COLO829 (cell line): Measurements from ENCODE around the gene F2RL1.
A peak's percentile ranks its signal among the peaks of the same experiment; 100 is the strongest.
"Not testable (repeated sequence)": the region's sequence is repeated elsewhere in the genome, so short reads cannot be mapped to it uniquely, and the experiment has no call there.

Experiments
- DNase-seq: peaks from one replicate; pipeline ENCODE4 v3.0.0; 2012; ENCODE audit warnings: low spot score

The F2RL1 gene

DNA sequence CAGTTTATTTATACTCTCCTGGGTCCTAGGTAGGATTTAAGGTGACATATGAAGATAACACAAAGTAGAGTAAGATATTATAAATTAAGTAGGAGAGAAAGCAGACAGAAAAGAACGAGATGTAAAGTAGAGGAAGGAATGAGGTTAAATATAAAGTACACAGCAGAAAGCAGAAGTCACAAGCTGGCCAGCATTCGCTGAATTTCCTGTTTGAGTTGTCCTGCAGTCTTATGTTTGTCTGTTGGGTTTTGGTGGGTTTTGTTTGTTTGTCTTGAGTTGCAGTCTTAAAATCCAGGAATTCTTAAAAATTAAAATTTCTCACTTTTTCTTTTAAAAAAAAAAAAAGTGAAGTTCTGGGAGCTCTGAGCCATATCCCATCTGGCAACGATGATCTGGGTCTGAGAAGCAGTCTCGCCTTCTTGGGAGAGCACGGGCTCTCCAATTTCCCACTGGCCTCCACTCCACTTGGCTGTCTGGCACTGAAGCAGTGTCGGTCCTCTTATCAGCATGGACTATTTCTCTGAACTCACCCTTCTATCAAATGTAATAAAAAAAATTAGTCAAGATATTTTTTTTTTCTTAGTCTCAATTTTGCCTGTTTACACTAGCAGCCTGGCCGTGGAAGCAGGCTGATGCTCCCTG is 33.0 kb downstream of the F2RL1 start:
- DNase-seq: no peak

DNA sequence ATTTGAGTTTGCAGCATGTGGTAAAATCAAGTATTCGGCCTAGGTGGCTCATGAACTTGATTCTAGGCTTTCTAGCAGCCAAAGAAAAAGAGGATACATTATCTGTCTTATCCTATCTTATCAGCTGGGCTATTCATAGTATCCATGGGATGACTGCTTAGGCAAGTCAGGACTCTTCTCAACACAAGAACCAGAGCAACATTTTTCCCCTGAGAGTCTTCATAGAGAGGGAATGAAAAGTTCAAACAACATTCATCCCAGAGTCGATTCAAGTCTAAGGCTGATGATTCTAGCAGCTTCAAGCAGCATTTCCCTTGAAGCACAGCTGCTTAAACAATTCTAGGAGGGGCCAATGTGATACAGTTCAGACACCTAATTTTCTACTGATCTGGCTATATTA is 33.9 kb downstream of the F2RL1 start:
- no peak for DNase-seq

DNA sequence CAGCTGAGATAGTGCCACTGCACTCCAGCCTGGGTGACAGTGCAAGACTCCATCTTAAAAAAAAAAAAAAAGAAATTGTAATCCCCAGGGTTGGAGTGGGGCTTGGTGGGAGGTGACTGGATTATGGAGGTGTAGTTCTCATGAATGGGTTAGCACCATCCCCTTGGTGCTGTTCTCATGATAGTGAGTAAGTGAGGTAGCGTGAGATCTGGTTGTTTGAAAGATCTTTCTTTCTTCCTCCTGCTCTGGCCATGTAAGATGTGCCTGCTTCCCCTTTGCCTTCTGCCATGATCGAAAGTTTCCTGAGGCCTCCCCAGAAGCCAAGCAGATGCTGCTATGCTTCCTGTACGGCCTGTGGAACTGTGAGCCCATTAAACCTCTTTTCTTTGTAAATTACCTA is 34.9 kb downstream of the F2RL1 start:
- not testable (repeated sequence) for DNase-seq

DNA sequence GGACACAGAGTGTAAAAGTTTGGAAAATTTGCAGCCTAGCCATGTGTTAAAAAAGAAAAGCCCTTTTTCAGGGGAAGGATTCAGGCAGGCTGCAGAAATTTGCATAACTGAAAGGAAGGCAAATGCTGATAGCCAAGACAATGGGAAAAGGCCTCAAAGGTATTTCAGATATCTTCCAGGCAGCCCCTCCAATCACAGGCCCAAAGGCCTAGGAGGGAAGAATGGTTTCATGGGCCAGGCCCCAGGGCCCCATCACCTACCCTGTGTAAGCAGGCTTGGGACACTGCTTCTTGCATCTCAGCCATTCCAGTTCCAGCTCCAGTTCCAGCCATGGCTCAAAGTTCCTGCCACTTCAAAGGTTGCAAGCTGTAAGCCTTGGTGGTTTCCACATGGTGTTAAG is 35.8 kb downstream of the F2RL1 start:
- no peak for DNase-seq

DNA sequence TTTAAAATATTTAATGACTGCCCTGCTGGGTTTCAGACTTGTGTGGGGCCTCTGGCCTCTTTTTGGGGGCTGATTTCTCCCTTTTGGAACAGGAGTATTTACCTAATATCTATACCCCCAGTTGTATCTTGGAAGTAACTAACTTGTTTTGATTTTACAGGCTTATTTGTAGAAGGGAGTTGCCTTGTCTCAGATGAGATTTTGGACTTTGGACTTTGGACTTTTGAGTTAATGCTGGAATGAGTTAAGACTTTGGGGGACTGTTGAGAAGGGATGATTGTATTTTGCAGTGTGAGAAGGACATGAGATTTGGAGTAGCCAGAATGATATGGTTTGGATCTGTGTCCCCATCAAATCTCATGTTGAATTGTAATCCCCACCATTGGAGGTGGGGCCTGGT is 36.7 kb downstream of the F2RL1 start:
- not testable (repeated sequence) for DNase-seq

- no peak for DNase-seq
These were observed 37.1 kb downstream of the F2RL1 start for GRCh38 chr5:76855961-76856360.

GRCh38 chr5:76856800-76857199 is 38.0 kb downstream of the F2RL1 start:
- not testable (repeated sequence) for DNase-seq

- DNase-seq: no peak
These were observed 40.9 kb downstream of the F2RL1 start for GRCh38 chr5:76859591-76860247.

- DNase-seq: no peak
These were observed 42.8 kb downstream of the F2RL1 start for GRCh38 chr5:76861612-76862011.

DNA sequence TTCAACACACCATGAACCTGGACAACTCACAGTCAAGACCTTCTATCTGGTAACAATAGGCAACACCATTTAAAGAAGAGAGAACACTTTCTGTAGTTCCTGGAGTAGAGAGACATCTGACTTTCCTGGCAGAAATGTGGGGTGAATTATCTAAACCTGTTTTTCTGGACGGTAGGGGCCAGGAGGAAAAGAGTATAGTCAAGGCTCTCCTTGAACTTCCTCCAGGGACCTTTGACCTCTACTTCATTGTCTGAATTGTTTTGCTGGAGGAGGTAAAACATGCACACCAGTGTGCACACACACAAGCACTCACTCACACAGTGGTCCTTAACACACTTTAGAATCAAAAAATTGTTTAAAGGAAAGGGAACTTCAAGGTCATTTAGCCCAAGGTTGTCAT is 44.2 kb downstream of the F2RL1 start:
- no peak for DNase-seq

DNA sequence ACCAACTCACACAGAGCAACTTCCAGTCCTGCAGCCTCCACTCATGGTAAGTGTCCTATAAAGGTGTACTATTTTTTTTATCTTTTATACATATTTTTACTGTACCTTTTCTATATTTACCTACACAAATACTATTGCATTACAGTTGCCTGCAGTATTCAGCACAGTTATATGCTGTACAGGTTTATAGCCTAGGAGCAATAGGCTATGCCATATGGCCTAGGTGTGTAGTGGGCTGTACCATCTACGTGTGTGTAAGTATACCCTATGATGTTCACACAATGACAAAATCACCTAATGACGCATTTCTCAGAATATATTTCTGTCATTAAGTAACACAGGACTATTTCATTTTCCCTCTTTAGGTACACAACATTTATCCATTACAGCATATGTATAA is 47.7 kb downstream of the F2RL1 start:
- DNase-seq: no peak

- no peak for DNase-seq
These were observed 48.2 kb downstream of the F2RL1 start for GRCh38 chr5:76867038-76867437.

GRCh38 chr5:76867827-76868693 is 49.2 kb downstream of the F2RL1 start:
- DNase-seq: peak; percentile 57

DNA sequence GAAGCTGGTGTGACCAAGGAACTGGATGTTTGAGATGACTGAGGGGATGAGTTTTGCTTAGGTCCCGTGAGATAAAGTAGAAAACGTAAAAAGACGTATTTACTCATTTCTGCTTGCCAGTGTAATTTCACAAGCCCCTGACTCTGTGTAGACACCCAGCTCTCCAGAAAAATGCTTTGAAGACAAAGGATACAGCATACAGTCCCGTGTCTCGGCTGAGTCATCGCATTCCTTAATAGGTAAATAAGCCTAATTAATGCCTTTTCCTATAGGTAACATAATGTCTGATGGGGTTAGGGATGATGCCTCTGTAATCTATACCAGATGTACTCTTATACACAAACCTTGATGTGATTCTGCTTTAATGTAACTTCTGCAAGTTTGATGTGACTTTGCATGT is 51.2 kb downstream of the F2RL1 start:
- DNase-seq: no peak

DNA sequence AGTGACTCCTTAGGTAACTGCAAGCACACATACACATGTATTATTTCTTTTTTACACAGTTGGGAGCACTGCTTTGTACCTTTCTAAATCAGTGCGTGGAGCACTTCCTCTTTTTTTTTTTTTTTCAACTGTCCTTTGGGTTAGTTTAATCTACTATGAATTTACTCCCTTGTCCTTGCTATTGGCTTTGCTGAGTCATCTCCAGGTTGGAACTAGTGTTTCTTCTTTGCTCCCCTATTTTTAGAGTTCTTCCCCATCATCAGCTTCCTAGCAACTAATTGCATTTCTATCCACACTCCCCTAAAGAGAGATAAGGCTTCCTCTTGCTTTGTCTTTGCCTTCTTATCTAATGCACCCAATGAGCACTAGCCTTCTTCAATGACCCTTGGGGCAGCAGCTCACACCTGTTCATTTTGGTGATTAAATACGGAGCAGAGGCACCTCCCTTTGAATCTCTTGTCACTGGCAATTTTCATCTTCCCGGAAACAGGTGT is 55.3 kb downstream of the F2RL1 start:
- no peak for DNase-seq
